ENCODE data around the gene FOXB1.

The FOXB1 gene

GRCh38 chr15:59994526-59994887 lies 9.6 kb upstream of the FOXB1 start:
- DNase-seq (ENCODE audit: low read depth): no peak
- TF ChIP-seq CTCF (IDR thresholded peaks at IDR 0.05; ENCODE audit: insufficient read depth, low read depth, low read length, missing control alignments): no peak
- H3K4me3 ChIP-seq (ENCODE audit: low read depth, low read length): no peak overlapping the region

GRCh38 chr15:59994888-59995557 lies 9.1 kb upstream of the FOXB1 start:
- TF ChIP-seq CTCF (IDR thresholded peaks at IDR 0.05; ENCODE audit: insufficient read depth, low read depth, low read length, missing control alignments): no peak
- DNase-seq (ENCODE audit: low read depth): no peak
- no peak overlapping the region for H3K4me3 ChIP-seq (ENCODE audit: low read depth, low read length)

- H3K4me3 ChIP-seq (ENCODE audit: low read depth, low read length): no peak overlapping the region
- no peak for TF ChIP-seq CTCF (IDR thresholded peaks at IDR 0.05; ENCODE audit: insufficient read depth, low read depth, low read length, missing control alignments)
- DNase-seq (ENCODE audit: low read depth): no peak
Measured at GRCh38 chr15:59995568-59996297, 8.4 kb upstream of the FOXB1 start.

- TF ChIP-seq CTCF (IDR thresholded peaks at IDR 0.05; ENCODE audit: insufficient read depth, low read depth, low read length, missing control alignments): no peak
- no peak overlapping the region; the same call in 1 of the 2 replicates for H3K4me3 ChIP-seq (ENCODE audit: low read depth, low read length)
- DNase-seq (ENCODE audit: low read depth): no peak
Measured at GRCh38 chr15:59996298-59997041, 7.6 kb upstream of the FOXB1 start.

- TF ChIP-seq CTCF (IDR thresholded peaks at IDR 0.05; ENCODE audit: insufficient read depth, low read depth, low read length, missing control alignments): peak; percentile 20
- peak; percentile 71 for DNase-seq (ENCODE audit: low read depth)
- peak overlapping the region; percentile 58 for H3K4me3 ChIP-seq (ENCODE audit: low read depth, low read length)
Measured at GRCh38 chr15:59997070-59997701, 6.9 kb upstream of the FOXB1 start.

- TF ChIP-seq CTCF (IDR thresholded peaks at IDR 0.05; ENCODE audit: insufficient read depth, low read depth, low read length, missing control alignments): no peak
- no peak overlapping the region for H3K4me3 ChIP-seq (ENCODE audit: low read depth, low read length)
- no peak for DNase-seq (ENCODE audit: low read depth)
Measured at GRCh38 chr15:59998305-59998949, 5.7 kb upstream of the FOXB1 start.

Measured in GM12865 (cell line).